HG03432 (cell line): Measurements from ENCODE around the gene LHX3.

Experiments
- ATAC-seq: cut with Tn5 transposase; IDR thresholded peaks from one replicate; pipeline ENCODE4 v1.9.1; 2021; ENCODE audit warnings: mild to moderate bottlenecking, moderate library complexity; ENCODE audit not compliant: unreplicated experiment

The LHX3 gene

DNA sequence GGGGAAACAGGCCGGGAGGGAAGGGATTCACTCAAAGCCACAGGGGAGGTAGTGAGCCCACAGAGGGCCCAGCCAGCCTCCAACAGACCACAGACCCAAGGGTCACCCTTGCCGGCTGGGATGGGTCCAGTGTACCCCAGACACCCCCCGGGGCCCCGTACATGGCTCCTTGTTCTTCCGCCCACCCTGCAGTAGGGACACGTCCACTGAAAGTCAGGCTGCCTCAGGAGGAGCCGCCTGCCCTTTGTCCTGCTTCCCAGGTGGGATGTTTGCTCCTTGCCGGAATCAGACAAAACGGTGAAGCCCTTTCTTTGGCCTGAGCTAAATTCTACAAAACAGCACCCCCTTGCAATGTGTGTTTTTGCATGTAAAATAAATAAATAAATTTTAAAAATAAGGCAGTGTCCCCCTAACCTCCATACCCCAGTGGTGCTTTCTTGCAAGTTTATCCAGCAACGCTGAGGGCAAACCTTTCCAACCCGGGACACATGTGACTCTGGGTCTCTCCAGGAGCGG, 25.8 kb downstream of the LHX3 start:
- ATAC-seq = no peak

- ATAC-seq = no peak
Observed at GRCh38 chr9:136178773-136179075, 26.2 kb downstream of the LHX3 start.

DNA sequence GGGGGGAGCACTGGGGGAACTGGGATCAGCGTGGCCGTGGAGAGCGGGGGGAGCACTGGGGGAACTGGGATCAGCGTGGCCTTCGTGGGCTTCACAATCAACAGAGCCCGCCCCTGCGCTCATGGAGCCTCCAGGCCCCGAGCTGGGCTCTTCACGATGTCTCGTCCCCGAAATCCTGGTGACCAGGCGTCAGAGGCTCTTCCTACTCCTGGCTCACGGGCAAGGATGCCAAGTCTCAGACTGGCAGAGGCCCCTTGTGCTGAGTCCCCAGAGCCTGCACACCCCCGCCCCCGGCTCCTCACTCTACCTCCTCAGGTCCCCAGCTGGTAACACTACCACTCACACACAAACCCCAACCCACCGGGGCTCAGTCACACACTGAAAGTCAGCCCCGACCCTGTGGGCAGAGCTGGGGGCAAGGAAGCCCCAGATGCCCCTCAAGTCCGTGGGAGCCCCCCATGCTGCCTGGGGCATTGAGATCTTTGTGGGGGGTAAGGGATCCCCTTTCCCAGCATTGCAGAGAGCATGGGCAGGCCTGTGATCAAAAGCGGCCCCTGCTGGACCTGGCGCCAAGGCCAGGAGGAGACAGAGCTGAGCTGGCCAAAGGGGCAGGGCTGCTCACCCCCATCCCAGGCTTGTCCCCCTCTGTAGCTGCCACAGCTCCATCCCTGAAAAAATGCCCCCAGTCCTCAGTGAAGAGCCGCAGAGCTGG, 26.7 kb downstream of the LHX3 start:
- ATAC-seq = no peak

GRCh38 chr9:136177224-136177623, 27.7 kb downstream of the LHX3 start:
- ATAC-seq = no peak

DNA sequence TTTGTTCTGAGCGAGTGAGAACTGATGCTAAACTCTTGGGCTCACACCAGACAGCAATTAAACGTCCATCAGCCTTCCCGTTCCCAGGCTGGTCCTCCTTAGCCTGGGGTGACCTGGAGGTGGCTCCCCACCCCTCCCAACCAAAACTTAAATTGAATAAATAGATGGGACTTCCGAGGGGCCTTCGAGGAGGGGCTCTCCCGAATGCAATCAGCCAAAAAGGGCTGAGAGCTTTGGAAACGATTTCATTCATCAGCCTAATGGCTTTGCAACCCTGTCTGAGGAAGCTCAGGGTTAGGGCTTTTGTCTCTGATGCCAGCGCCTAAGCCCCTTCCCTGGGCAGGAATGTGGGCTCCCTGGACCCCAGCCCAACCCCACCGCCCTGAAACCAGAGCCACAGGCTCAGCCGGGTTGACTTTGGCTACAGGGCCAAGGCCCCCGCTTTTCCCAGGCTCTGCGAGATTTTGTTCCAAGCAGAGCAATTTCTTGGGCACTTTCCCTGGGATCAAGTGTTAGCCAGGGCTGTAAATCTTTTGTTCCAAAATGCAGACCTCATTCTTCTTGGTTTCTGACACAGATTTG, 29.2 kb downstream of the LHX3 start:
- ATAC-seq = no peak

GRCh38 chr9:136174779-136175615, 29.9 kb downstream of the LHX3 start:
- no peak for ATAC-seq

GRCh38 chr9:136173648-136174290, 31.2 kb downstream of the LHX3 start:
- ATAC-seq = no peak

- no peak for ATAC-seq
Observed at GRCh38 chr9:136172412-136173079, 32.4 kb downstream of the LHX3 start.

DNA sequence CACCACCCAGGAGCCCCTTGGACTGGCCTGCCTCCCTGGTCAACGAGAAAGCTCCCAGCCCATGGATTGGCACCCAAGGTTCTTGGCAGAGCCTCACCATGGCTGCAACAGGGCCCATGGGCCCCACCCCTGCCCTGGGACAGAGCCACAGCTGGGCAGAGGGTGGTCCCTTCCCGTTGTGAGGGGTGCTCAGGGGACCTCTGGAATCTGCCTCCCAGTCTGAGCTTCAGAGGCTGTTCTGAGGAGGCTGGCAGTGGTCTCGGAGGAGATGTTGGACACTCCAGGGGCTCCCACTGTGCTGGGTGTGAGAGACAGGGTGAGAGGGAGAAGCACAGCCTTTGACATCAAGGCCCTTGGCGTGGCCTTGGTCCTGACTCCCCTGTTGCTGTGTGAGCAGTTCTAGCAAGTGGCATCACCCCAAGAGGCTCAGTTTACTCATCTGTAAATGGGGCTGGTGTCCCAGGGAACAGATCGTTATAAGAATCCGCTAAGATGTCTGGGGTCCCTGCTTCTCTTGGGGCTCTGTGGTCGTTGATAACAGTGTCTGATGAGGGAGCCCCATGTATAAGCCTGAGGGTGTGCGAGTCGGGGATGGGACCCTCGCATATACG, 33.0 kb downstream of the LHX3 start:
- no peak for ATAC-seq

- no peak for ATAC-seq
Observed at GRCh38 chr9:136171009-136171800, 33.7 kb downstream of the LHX3 start.

GRCh38 chr9:136170006-136170901, 34.7 kb downstream of the LHX3 start:
- no peak for ATAC-seq

- ATAC-seq = no peak
Observed at GRCh38 chr9:136169495-136169894, 35.4 kb downstream of the LHX3 start.

DNA sequence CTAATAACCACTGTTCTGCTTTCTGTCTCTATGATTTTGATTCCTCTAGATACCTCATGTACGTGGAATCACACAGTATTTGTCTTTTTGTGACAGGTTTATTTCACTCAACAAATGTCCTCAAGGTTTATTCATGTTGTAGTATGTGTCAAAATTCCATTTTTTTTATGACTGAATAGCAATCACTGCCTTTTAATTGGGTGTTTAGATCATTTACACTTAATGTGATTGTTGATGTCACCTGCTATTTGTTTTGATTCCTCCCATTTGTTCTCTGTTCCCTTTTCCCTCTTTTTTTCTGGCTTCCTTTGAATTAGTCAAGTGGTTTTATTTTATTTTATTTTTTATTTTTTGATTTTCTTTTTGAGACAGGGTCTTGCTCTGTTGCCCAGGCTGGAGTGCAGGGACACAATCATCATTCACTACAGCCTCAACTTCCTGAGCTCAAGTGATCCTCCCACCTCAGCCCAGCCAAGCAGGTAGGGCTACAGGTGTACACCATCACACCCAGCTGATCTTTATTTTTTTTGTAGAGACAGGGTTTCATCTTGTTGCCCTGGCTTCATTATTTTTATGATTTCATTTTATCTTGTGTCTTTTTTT, 41.6 kb downstream of the LHX3 start:
- no peak for ATAC-seq

DNA sequence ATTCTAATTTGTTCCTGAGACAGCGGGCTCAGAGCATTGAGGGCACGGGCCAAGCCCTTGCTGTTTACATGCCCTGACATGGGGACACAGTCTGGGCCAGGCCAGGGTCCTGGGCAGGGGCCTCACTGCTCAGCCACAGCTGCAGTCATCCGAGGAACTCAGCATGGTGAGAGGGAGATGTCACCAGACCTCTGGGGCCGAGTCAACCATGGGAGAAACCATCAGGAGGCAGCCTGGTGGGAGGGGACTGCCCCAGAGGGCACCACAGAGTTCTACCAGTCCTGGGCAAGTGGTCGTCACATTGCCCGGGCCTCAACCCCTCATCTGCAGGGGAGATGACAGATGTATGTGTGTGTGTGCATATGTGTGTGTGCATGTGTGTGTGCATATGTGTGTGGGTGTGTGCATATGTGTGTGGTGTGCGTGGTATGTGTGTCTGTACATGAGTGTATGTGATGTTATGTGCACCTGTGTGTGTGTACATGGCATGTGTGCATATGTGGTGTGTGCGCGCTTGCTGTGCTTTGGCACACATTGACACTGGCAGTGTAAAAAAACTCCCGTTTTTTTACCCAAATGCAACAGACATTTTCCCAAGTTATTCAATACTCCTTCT, 43.8 kb downstream of the LHX3 start:
- ATAC-seq = no peak

DNA sequence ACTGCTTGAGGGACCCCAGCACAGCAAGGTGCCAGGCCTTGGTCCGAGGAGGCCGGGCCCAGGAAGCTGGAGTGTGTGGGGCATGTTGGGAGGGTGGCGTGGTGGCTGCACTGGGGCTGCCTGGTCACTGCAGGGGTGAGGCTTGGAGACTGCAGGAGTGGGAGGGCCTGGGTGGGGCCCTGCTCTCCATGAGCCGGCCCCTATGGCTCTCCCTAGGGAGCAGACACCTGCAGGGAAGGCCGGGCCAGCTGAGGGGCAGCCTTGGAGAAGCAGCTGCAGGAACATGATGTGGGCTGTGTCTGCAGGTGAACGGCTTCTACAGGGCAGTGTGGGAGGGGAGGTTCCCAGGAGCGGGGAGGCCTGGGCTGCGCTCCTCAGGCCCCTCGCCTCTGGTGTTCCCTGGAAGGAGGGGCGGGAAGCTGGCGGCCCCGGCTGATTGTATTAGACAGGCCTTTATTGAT, 44.5 kb downstream of the LHX3 start:
- no peak for ATAC-seq

DNA sequence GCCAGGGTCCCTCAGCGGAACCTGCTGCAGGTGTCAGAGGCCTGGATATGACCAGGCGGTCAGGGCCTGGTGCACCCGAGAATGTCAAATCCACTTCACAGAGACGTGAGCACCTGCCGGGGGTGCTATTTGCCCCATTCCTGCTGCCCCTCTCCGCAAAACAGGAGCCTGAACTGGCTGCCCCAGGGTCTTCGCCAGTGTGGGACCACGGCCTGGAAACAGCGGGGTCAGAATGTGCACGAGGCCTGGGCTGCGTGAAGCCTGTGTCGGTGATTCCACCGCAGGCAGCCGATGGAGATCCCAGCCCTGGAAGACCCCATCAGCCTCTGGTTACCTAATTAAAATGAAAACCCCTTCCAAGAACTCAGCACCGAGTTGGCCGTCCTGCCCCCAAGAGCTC, 45.1 kb downstream of the LHX3 start:
- ATAC-seq = no peak

- no peak for ATAC-seq
Observed at GRCh38 chr9:136157477-136158265, 47.3 kb downstream of the LHX3 start.
